OCI-LY7 (cell line): ENCODE data around the gene MACROD2.

Source experiments
- EZH2phosphoT487 ChIP-seq: fragments of 200-600 bp; sonication (generic); IDR thresholded peaks from 2 replicates; pipeline ENCODE4 v1.6.1; 2018; ENCODE audit warnings: low read depth, borderline replicate concordance, mild to moderate bottlenecking, mixed run types, antibody characterized with exemption, low read length, moderate library complexity, mixed read lengths
- TF ChIP-seq, protein P1 (sequence below): fragments of 200-600 bp; sonication (generic); conservative IDR thresholded peaks from 2 replicates; pipeline ENCODE4 v1.5.1; 2014; ENCODE audit warnings: mild to moderate bottlenecking, antibody characterized with exemption, low read length, moderate library complexity, mixed read lengths

GRCh38 chr20:14716351-14716801 is 721.1 kb downstream of the MACROD2 start:
- TF ChIP-seq, protein P1, sequence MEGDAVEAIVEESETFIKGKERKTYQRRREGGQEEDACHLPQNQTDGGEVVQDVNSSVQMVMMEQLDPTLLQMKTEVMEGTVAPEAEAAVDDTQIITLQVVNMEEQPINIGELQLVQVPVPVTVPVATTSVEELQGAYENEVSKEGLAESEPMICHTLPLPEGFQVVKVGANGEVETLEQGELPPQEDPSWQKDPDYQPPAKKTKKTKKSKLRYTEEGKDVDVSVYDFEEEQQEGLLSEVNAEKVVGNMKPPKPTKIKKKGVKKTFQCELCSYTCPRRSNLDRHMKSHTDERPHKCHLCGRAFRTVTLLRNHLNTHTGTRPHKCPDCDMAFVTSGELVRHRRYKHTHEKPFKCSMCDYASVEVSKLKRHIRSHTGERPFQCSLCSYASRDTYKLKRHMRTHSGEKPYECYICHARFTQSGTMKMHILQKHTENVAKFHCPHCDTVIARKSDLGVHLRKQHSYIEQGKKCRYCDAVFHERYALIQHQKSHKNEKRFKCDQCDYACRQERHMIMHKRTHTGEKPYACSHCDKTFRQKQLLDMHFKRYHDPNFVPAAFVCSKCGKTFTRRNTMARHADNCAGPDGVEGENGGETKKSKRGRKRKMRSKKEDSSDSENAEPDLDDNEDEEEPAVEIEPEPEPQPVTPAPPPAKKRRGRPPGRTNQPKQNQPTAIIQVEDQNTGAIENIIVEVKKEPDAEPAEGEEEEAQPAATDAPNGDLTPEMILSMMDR, result no peak
- no peak for TF ChIP-seq EZH2phosphoT487
